GM10847 (cell line): Measurements from ENCODE around the gene ZBTB16.

Experiments
- POLR2A ChIP-seq: IDR thresholded peaks from 2 replicates; pipeline ENCODE4 v1.6.1; 2011; ENCODE audit not compliant: insufficient read length; ENCODE audit errors: extremely low read depth

Gene ZBTB16

GRCh38 chr11:114187173-114187572 lies 127.7 kb downstream of the ZBTB16 start:
- TF ChIP-seq POLR2A = no peak

DNA sequence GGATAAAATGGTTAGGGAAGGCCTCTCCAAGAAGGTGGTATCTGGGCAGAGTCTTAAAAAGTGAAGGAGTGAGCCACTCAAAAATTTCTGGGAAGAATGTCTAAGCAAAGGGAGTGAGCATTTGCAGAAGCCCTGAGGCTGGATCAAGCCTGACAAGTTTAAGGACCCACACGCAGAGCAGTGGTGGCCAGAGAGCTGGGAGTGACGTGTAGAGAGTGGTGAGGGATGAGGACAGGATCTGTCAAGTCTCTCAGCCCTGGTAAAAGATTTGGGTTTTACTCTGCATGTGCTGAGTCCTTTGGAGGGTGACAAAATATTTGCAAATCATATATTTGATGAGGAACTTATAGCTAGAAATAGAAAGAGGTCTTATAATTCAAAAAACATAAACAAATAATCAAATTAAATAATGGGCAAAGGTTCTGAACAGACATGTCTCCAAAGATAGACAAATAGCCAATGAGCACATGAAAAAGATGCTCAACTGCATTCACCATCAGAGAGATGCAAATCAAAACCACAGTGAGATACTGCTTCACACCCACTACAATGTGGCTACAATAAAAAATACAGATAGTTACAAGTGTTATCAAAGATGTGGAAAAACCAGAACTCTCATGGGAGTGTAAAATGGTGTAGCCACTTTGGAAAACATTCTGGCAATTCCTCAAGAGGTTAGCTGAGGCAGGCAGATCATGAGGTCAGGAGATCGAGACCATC lies 129.5 kb downstream of the ZBTB16 start:
- no peak for TF ChIP-seq POLR2A

GRCh38 chr11:114190630-114191029 lies 131.1 kb downstream of the ZBTB16 start:
- no peak for TF ChIP-seq POLR2A

DNA sequence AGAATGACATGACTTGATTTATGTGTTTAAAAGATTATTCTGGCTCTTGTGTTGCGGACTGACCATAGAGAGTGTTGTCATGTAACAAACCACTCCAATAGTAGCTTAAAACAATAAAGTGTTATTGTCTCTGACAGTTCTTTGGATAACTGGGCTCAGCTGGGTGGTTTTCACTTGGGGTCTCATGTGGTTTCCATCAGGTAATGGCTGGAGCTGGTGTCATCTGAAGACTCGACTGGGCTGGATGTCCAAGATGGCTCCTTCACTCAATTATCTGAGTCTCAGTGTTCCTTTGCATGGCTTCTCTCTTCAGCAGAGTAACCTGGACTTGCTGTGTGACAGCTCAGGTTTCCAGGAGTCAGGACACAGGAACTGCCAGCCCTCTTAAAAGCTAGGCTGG lies 132.4 kb downstream of the ZBTB16 start:
- no peak for TF ChIP-seq POLR2A

- no peak for TF ChIP-seq POLR2A
Measured at GRCh38 chr11:114192841-114193389, 133.4 kb downstream of the ZBTB16 start.

GRCh38 chr11:114193730-114194679 lies 134.5 kb downstream of the ZBTB16 start:
- no peak for TF ChIP-seq POLR2A

GRCh38 chr11:114194702-114195101 lies 135.2 kb downstream of the ZBTB16 start:
- no peak for TF ChIP-seq POLR2A

DNA sequence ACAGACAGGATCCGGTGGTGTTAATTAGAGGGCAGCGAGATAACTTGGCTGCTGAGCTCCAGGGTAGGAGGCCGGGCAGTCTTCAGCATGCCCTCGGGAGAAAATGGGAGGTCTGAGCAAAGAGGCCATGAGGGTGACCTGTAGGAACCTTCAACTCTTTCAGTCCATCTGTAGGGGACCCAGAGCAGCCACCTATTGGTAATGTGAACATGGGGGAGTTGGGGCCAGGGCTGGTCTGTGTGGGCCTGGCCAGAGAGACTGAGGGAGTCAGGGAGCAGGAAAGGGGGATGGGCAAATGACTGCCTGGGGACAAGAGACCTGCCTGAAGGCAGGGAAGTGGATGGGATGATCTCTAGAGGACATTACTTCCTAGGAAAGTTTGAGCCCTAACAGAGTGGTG lies 135.6 kb downstream of the ZBTB16 start:
- TF ChIP-seq POLR2A = no peak

DNA sequence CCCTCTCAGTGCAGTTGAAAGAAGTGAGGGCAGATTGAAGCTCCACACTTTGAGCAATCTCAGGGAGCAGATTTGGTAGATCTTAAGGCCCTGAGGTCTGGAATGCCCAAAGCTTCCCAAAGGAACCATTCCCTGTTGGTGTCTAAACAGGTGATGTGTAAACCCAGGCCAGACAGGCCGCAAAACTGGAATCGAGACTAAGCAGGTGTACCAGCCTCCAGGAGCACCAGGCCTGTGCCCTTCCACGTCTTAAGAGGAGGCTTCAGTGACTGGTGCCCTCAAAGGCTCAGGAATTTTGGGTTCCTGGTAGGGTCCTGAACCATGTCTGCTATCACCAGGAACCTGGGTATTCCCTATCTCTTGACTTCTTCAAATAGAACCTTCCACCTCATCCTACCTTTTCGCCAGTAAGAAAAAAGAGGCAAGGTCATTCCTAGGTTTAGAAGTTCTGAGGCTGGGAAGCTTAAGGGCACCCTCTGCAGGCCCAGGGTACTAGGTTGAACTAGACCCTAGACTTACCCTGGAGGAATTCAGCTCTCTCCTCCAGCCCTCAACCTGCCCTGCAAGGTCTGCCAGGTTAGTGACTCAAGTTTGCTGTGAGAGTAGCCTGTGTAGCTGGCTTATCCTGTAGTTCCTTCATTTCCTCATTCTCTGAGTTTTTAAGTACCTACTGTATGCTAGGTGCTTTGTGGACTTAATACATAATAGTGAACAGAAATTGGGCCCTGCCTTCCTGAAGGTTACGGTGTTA lies 136.6 kb downstream of the ZBTB16 start:
- TF ChIP-seq POLR2A = no peak

- TF ChIP-seq POLR2A = no peak
Measured at GRCh38 chr11:114196997-114197703, 137.6 kb downstream of the ZBTB16 start.

DNA sequence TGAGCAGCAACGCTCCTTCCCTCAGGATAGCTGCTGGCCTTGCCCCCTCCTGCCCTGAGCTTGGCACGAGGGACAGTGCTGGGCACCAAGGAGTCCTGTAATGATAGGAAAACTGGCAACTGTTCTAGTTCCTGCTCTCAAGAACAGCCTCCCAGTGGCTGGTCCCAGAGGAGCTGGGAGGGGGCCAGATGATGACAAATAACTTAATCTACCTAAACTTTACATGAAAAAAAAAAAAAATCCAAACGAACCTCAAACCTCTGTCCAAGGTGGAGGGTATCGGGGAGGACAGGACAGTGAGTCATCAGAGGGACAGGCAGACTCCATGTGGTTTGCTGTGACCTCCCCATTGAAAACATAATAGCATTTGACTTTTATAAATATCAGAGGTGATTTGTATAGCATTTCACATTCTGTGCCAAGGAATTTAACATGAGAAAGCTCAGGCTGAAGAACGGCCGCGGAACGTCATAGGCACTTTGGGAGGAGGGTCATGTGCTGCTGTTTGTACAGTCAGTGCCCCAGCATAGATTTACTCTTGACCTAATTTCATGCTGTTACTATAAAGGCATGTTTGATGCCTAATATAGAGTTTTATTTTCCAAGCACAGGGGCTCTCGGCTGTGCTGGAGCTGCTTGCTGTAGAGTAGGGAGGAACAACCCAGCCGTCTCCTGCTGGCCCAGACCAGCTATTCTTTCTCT lies 138.4 kb downstream of the ZBTB16 start:
- no peak for TF ChIP-seq POLR2A

- TF ChIP-seq POLR2A = no peak
Measured at GRCh38 chr11:114199051-114199450, 139.5 kb downstream of the ZBTB16 start.

GRCh38 chr11:114200351-114201133 lies 141.0 kb downstream of the ZBTB16 start:
- TF ChIP-seq POLR2A = no peak
